Measurements from ENCODE around the gene GLCE.
"Not testable (repeated sequence)": the region's sequence is repeated elsewhere in the genome, so short reads cannot be mapped to it uniquely, and the experiment has no call there.

Gene GLCE

GRCh38 chr15:69159805-69160140 lies 662 bp upstream of the GLCE start:
- no peak for DNase-seq (ENCODE audit: low read depth, low spot score)

DNA sequence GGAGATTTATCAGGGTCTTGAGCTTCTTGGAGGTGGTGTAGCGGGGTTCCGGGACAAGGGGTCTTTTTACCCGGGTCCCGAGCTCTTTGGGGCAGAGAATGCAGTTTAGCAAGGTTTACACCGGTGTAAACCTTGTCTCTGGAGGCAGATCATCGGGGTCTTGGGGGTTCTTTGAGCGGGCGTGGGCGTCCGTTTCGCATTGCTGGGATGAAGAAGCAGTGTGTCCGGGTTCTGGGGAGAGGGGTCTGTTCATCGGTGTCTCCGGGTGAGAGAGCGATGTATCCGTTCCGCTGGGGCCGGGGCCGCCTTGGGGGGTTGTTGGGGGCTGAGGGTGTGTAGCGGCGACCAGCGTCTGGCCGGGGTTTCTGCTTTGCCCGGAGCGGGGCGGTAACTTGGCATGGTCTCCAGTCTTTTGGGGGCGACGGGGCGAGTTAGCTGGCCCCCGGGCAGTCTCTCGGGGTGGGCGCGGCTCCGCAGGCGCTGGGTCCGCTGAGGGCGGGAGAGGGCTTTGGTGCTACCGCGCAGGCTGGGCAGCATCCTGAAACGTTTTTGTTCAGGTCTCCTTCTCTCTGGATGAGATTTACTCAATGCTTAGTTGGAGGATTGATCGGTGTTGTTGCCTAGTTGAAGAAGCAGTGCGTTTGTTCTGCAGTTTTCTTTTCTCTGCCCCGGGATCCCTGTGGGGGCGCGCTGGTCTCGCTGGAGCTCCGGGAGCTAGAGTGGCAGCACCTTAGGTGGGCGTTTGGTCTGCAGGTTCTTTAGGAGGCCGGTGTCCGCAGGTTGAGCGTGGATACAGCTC lies 843 bp downstream of the GLCE start:
- DNase-seq (ENCODE audit: low read depth, low spot score) = peak; percentile 60

GRCh38 chr15:69161878-69162213 lies 1.4 kb downstream of the GLCE start:
- no peak for DNase-seq (ENCODE audit: low read depth, low spot score)

GRCh38 chr15:69163141-69163669 lies 2.8 kb downstream of the GLCE start:
- no peak for DNase-seq (ENCODE audit: low read depth, low spot score)

GRCh38 chr15:69164807-69165636 lies 4.6 kb downstream of the GLCE start:
- no peak for DNase-seq (ENCODE audit: low read depth, low spot score)

DNA sequence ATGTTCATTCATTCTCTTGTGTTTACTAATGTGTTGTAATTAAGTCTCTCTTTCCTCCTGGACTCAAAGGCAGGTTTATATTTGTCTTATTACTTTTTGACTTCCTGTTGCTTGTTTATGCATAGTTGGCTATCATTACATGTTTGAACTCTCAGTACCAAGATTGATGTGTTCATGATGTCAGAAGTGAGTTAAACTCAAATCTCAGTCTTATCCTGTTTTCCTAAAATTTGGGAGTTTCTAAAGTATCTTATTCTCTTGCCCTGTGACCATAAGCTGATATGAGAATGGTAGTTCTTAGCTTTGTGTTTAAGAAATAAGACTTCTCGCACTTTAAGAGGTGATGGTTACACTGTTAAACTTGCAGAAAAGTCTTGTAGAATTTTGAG lies 5.2 kb downstream of the GLCE start:
- DNase-seq (ENCODE audit: low read depth, low spot score) = no peak

DNA sequence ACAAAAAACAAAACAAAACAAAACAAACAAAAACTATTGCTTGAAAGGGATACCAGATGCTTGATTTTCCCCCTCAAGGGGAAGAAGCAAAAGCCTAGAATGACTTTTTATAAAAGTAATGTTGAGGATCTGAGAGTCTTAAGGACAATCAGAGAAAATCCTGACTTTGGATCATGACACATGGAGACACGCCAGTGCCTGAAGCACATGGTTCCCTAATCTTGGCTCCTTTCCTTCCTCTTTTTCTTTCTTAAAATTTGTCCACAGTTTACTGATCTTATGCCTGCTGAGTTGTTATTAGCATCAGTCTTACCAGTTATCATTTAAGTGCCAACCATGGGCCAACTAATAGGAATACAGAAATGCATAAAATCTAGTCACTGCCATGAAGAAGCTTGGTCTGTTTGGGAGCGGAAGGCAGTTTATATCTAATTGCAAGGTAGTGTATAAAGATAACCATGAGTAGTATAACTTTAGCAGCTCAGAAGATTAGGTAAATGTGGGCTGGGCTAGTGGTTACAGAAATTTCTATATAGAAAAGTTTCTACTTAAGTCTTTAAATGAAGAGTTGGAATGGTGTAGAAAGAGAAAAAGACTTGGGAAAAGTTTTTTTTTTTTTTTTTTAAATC lies 6.9 kb downstream of the GLCE start:
- DNase-seq (ENCODE audit: low read depth, low spot score) = no peak

GRCh38 chr15:69168361-69168760 lies 7.9 kb downstream of the GLCE start:
- DNase-seq (ENCODE audit: low read depth, low spot score) = not testable (repeated sequence)

DNA sequence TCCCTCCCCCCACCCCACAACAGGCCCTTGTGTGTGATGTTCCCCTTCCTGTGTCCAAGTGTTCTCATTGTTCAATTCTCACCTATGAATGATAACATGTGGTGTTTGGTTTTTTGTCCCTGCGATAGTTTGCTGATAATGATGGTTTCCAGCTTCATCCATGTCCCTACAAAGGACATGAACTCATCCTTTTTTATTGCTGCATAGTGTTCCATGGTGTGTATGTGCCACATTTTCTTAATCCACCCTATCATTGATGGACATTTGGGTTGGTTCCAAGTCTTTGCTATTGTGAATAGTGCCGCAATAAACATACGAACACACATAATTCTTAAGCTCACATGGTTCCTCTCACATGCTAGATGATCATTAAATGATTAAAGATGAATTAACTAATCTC lies 9.1 kb downstream of the GLCE start:
- not testable (repeated sequence) for DNase-seq (ENCODE audit: low read depth, low spot score)

- DNase-seq (ENCODE audit: low read depth, low spot score) = no peak
Measured at GRCh38 chr15:69170597-69170996, 10.2 kb downstream of the GLCE start.

GRCh38 chr15:69172847-69173246 lies 12.4 kb downstream of the GLCE start:
- no peak for DNase-seq (ENCODE audit: low read depth, low spot score)

GRCh38 chr15:69175536-69175935 lies 15.1 kb downstream of the GLCE start:
- no peak for DNase-seq (ENCODE audit: low read depth, low spot score)

DNA sequence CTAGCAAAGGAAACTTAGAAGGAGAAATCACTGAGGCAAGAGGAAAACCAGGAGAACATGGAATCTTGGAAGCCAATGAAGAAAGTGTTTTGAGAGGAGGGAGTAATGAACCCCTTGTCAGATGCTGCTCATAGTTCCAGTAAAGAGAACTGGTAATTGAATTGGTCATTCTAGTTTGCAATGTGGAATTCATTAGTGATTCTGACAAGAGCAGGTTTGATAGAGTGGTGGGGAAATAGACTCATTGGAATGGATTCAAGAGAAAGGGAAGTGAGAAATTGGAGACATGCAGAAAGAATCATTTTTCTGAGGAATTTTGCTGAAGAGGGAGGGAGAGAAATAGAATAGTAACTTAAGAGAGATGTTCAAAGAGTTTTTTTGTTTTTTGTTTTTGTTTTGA lies 21.0 kb downstream of the GLCE start:
- no peak for DNase-seq (ENCODE audit: low read depth, low spot score)

DNA sequence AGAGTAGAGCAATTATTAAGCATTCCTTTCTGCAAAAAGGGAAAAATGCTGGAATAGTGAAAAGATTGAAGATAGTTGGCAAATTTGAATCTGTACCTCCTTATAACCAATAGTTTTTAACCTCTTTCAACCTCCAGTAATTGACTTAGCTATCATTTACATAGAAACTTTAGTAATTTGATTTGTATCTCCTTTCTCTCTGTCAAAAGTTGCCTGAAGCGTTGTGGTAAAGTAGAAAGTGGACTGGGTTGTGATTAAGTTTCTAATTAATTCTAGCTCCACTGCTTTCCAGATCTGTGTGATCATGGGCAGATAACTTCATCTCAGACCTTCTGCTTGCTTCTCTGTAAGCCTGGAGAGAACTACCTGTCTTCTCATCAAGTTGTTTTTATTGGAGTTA lies 24.8 kb downstream of the GLCE start:
- no peak for DNase-seq (ENCODE audit: low read depth, low spot score)

- no peak for DNase-seq (ENCODE audit: low read depth, low spot score)
Measured at GRCh38 chr15:69185706-69186105, 25.3 kb downstream of the GLCE start.

GRCh38 chr15:69189157-69189556 lies 28.7 kb downstream of the GLCE start:
- no peak for DNase-seq (ENCODE audit: low read depth, low spot score)

DNA sequence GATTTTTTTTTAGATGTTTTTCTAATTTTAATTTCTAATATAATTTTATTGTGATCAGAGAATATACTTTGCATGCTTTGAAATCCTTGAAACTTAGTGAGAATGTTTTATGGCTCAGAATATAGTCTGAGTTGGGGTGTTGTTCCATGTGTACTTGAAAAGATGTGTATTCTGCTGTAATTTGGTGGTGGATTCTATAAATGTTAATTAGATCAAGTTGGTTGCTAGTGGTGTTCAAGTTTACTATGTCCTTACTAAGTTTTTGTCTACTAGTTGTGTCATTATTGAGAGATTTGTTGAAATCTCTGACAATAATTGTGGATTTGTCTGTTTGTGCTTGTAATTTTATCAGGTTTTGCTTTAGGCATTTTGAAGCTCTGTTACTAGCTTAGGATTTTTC lies 29.7 kb downstream of the GLCE start:
- no peak for DNase-seq (ENCODE audit: low read depth, low spot score)

GRCh38 chr15:69190504-69190903 lies 30.1 kb downstream of the GLCE start:
- DNase-seq (ENCODE audit: low read depth, low spot score) = no peak

- peak; percentile 33 for DNase-seq (ENCODE audit: low read depth, low spot score)
Measured at GRCh38 chr15:69194025-69194827, 33.8 kb downstream of the GLCE start.

DNA sequence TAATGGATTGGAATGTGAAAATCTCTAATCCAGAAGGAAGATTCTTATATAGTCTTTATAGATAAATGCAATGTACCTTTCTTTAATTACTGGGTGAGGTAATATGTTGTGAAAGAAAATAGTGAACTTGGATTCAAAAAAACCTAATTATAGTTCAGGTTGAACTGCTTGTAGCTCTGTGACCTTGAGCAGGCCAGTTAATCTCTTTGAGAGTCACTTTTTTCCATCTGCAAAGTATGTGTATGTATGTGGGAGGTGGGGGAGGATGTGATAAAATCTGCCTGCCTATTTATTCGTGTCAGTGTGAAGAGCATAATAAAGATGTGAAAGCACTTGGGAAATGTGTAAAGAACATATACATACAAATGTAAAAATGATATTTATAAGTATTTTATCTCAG lies 34.4 kb downstream of the GLCE start:
- no peak for DNase-seq (ENCODE audit: low read depth, low spot score)

DNA sequence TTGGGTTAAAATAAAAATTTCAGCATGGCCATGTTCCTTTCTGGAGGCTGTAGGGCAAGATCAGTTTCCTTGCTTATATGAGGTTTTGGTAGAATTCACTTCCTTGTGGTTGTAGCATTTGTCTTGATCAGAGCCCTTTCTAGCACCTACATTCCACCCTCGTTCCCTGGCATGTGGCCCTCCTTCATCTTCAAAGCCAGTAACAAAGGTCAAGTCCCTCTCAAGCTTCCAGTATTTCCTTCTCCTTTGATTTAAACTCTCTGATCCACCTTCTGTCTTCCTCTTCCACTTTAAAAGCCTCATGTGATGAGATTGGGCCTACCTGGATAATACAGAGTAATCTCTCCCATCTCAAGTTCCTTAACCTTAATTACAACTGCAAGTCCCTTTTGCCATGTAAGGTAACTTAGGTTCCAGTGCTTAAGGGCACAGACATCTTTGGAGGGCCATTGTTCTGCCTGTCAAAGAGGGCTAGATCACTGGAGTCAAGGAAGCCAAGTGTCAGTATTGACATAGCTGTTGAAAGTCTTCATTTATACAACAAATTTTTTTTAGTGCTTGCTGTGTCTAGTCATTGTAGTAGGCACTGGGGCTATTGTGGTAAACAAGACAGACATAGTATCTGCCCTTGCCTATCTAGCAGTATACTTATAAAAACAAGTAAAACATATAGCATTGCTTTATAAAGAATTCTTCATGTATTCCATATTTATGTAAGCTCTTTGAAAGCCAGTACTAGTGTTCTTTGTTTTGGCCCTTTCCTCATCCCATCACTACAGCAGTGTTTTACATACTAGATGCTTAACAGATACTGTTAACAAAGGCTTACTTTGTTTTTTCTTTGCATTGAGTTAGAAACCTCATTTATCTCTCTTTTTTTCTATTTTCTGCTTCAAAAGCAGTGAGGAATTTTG lies 40.7 kb downstream of the GLCE start:
- no peak for DNase-seq (ENCODE audit: low read depth, low spot score)

Data from astrocyte of the hippocampus (primary cell).